ENCODE results near the gene SFXN2.

The SFXN2 gene

DNA sequence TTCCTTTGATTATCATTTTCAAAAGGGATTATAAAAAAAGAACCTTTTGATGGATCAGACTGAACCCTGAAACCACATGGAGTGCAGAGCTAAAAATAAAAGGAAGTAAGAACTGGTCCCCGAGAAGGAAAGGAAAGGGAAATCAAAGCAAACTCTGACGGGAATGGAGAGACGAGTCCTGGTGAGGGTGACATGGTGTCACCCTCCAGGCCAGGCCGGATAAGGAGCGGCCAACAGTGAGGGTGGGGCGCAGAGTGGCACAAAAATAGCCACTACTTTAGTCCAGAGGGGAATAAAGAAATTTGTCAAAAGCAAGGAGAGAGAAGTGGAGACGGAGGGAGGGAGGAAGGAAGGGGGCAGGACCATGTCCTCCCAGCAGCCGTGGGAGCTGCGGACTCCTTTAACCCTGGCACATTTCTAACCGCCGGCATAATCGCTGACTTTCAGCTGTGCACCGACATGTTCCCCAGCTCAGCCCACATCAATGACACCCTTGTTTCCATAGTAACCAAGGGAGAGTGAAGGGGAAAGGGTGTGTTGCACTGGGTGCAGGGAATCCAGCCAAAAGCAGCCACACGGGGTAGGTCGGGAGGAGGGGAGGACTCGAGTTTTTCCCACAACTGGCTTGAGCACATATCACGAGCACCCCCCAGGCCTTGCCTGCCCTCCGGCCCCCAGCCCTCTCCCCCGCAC, 40.5 kb upstream of the SFXN2 start:
- Histone ChIP-seq H3K9ac (ENCODE audit: low read length in 5 of 5) (peak overlapping the region in 4 of 5 donors; percentile 25 to 81 (median 52)), H3K4me1 (ENCODE audit: control insufficient read depth in 5 of 5, insufficient read depth in 5 of 5, low read length in 5 of 5) (peaks cover 10 to 60% (median 43%) of the 10 kb centered on the region in 5 donors), H3K27me3 (ENCODE audit: control insufficient read depth in 5 of 5, insufficient read depth in 4 of 5, low read length in 5 of 5) (no peaks in the 10 kb centered on the region), H3K4me3 (ENCODE audit: low read depth in 1 of 5, low read length in 5 of 5) (peak overlapping the region; percentile 54 to 71 (median 62)), H3K9me3 (ENCODE audit: control insufficient read depth in 5 of 5, low read length in 5 of 5) (no peaks in the 10 kb centered on the region), H3K36me3 (ENCODE audit: control insufficient read depth in 5 of 5, insufficient read depth in 5 of 5, low read length in 5 of 5) (no peaks in the 10 kb centered on the region), H3K27ac (ENCODE audit: low read depth, low read length) (peak overlapping the region; percentile 65)

DNA sequence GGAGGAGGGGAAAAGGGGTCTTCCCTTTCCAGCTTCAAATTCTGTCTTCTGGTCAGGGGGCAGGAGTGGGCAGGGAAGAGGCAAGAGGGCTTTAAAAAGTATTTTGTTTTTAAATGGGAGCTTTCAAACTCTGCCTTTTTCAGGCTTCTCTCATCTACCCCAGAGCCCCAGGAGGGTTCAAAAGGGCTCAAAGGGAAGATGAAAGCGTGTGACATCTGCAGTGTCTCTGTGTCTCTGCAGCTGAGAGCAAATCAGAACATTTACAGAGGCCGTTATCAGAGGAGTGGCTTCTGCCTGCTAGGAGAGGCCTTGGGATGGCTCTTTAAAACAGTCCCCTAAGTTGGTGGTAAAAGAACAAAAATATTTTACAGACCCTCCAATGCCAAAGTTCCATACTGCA, 39.9 kb upstream of the SFXN2 start:
- no peaks in the 10 kb centered on the region for H3K36me3 ChIP-seq (ENCODE audit: control insufficient read depth in 5 of 5, insufficient read depth in 5 of 5, low read length in 5 of 5)
- no peaks in the 10 kb centered on the region for H3K9me3 ChIP-seq (ENCODE audit: control insufficient read depth in 5 of 5, low read length in 5 of 5)
- H3K9ac ChIP-seq (ENCODE audit: low read length in 5 of 5): peak overlapping the region in 3 of 5 donors; percentile 1 to 30 (median 28)
- H3K27ac ChIP-seq (ENCODE audit: low read depth, low read length): peak overlapping the region; percentile 65
- H3K4me1 ChIP-seq (ENCODE audit: control insufficient read depth in 5 of 5, insufficient read depth in 5 of 5, low read length in 5 of 5): peaks cover 10 to 59% (median 41%) of the 10 kb centered on the region in 5 donors
- H3K4me3 ChIP-seq (ENCODE audit: low read depth in 1 of 5, low read length in 5 of 5): peak overlapping the region; percentile 54 to 71 (median 62)
- no peaks in the 10 kb centered on the region for H3K27me3 ChIP-seq (ENCODE audit: control insufficient read depth in 5 of 5, insufficient read depth in 4 of 5, low read length in 5 of 5)

DNA sequence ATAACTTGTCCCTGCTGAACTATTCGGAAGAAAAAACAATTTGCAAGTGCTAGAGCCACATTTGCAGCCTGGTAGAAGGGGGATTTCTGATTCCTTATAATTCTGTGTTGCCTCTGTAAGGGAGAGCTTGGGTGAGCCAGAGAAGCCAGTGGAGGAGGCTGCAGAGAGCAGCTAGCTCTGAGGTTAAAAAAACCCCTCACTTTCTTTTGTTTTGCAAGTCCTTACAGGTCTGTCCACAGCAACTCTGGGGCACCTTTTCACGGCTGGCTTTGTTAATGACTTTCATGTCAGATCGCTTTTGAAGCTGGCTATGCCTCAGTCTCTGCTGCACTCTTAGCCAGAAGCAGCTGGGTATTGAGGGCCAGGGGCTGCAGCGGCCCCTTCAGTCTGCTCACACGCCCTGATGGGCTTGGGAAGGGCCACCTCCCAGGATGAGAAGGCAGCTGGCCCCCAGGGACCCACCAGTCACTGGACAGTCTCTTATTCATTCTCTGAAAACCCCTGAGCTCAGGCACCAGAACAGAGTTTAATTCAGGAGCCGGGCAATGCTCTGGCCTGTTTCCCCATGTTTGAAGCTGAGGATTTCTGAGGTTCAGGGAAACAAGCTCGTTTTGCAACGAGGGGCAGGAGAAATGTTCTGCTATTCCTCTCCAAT, 39.3 kb upstream of the SFXN2 start:
- H3K4me1 ChIP-seq (ENCODE audit: control insufficient read depth in 5 of 5, insufficient read depth in 5 of 5, low read length in 5 of 5): peaks cover 10 to 54% (median 37%) of the 10 kb centered on the region in 5 donors
- no peaks in the 10 kb centered on the region for H3K9me3 ChIP-seq (ENCODE audit: control insufficient read depth in 5 of 5, low read length in 5 of 5)
- no peaks in the 10 kb centered on the region for H3K36me3 ChIP-seq (ENCODE audit: control insufficient read depth in 5 of 5, insufficient read depth in 5 of 5, low read length in 5 of 5)
- peak overlapping the region in 2 of 5 donors; percentile 54 to 59 for H3K4me3 ChIP-seq (ENCODE audit: low read depth in 1 of 5, low read length in 5 of 5)
- peak overlapping the region; percentile 65 for H3K27ac ChIP-seq (ENCODE audit: low read depth, low read length)
- no peaks in the 10 kb centered on the region for H3K27me3 ChIP-seq (ENCODE audit: control insufficient read depth in 5 of 5, insufficient read depth in 4 of 5, low read length in 5 of 5)
- H3K9ac ChIP-seq (ENCODE audit: low read length in 5 of 5): peak overlapping the region in 2 of 5 donors; percentile 15 to 30

DNA sequence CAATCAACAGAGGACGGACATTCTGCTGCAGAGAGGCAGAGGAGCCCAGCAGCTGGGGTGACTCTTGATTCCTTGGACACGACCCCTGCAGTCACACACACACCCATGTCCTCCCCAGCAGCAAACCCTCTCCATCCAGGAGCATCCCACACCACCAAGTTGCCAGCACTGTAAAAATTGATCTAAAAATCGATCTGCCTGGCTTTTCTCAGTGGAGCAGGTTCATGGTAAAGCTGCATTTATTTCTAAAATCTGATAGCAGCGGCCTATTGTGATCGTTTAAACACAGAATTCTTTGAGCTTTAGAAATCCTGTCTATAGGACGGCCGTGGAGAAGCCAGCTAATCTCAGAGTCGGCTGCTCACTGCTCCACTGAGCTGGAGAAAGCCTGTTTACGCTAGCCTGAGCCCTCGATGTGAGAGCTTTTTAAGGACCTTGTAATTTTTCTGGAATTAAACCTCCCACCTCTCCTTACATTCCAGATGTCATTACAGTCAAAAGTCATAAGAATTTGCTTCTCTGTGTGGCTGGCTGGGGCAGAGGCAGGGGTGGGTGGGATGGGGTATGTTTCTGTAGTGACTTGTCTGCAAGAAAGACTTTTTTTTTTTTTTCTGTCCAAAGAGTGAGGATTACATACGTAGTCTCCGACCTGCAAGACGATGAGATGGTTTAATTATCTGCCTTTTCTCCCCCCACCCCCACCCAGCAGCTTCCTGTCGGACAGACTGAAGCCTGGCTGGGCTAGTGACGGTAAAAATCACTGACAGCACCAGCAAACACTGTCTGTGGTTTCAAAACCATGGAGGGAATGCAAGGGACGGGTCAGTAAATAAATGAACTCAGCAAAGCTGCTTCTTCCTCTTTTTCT, 38.5 kb upstream of the SFXN2 start:
- H3K9ac ChIP-seq (ENCODE audit: low read length in 5 of 5): no peak overlapping the region

GRCh38 chr10:102676534-102677315, 37.7 kb upstream of the SFXN2 start:
- peaks cover 10 to 54% (median 37%) of the 10 kb centered on the region in 5 donors for H3K4me1 ChIP-seq (ENCODE audit: control insufficient read depth in 5 of 5, insufficient read depth in 5 of 5, low read length in 5 of 5)
- no peaks in the 10 kb centered on the region for H3K9me3 ChIP-seq (ENCODE audit: control insufficient read depth in 5 of 5, low read length in 5 of 5)
- H3K36me3 ChIP-seq (ENCODE audit: control insufficient read depth in 5 of 5, insufficient read depth in 5 of 5, low read length in 5 of 5): peaks cover 0 to 5% (median 0%) of the 10 kb centered on the region in 5 donors
- H3K9ac ChIP-seq (ENCODE audit: low read length in 5 of 5): no peak overlapping the region
- H3K27ac ChIP-seq (ENCODE audit: low read depth, low read length): no peak overlapping the region
- H3K27me3 ChIP-seq (ENCODE audit: control insufficient read depth in 5 of 5, insufficient read depth in 4 of 5, low read length in 5 of 5): no peaks in the 10 kb centered on the region
- H3K4me3 ChIP-seq (ENCODE audit: low read depth in 1 of 5, low read length in 5 of 5): no peak overlapping the region

More for the DNA sequence above, 38.5 kb upstream of the SFXN2 start:
- no peak overlapping the region for H3K27ac ChIP-seq (ENCODE audit: low read depth, low read length)
- peaks cover 10 to 54% (median 37%) of the 10 kb centered on the region in 5 donors for H3K4me1 ChIP-seq (ENCODE audit: control insufficient read depth in 5 of 5, insufficient read depth in 5 of 5, low read length in 5 of 5)
- no peaks in the 10 kb centered on the region for H3K36me3 ChIP-seq (ENCODE audit: control insufficient read depth in 5 of 5, insufficient read depth in 5 of 5, low read length in 5 of 5)
- H3K9me3 ChIP-seq (ENCODE audit: control insufficient read depth in 5 of 5, low read length in 5 of 5): no peaks in the 10 kb centered on the region
- no peak overlapping the region for H3K4me3 ChIP-seq (ENCODE audit: low read depth in 1 of 5, low read length in 5 of 5)
- no peaks in the 10 kb centered on the region for H3K27me3 ChIP-seq (ENCODE audit: control insufficient read depth in 5 of 5, insufficient read depth in 4 of 5, low read length in 5 of 5)

GRCh38 chr10:102677331-102678067, 36.9 kb upstream of the SFXN2 start:
- peaks cover 0 to 11% (median 5%) of the 10 kb centered on the region in 5 donors for H3K36me3 ChIP-seq (ENCODE audit: control insufficient read depth in 5 of 5, insufficient read depth in 5 of 5, low read length in 5 of 5)
- no peaks in the 10 kb centered on the region for H3K9me3 ChIP-seq (ENCODE audit: control insufficient read depth in 5 of 5, low read length in 5 of 5)
- H3K9ac ChIP-seq (ENCODE audit: low read length in 5 of 5): no peak overlapping the region
- H3K27ac ChIP-seq (ENCODE audit: low read depth, low read length): no peak overlapping the region
- peaks cover 10 to 54% (median 37%) of the 10 kb centered on the region in 5 donors for H3K4me1 ChIP-seq (ENCODE audit: control insufficient read depth in 5 of 5, insufficient read depth in 5 of 5, low read length in 5 of 5)
- H3K27me3 ChIP-seq (ENCODE audit: control insufficient read depth in 5 of 5, insufficient read depth in 4 of 5, low read length in 5 of 5): no peaks in the 10 kb centered on the region
- H3K4me3 ChIP-seq (ENCODE audit: low read depth in 1 of 5, low read length in 5 of 5): no peak overlapping the region

GRCh38 chr10:102678068-102678400, 36.4 kb upstream of the SFXN2 start:
- Histone ChIP-seq H3K9me3 (ENCODE audit: control insufficient read depth in 5 of 5, low read length in 5 of 5) (no peaks in the 10 kb centered on the region), H3K4me3 (ENCODE audit: low read depth in 1 of 5, low read length in 5 of 5) (no peak overlapping the region), H3K27me3 (ENCODE audit: control insufficient read depth in 5 of 5, insufficient read depth in 4 of 5, low read length in 5 of 5) (no peaks in the 10 kb centered on the region), H3K27ac (ENCODE audit: low read depth, low read length) (no peak overlapping the region), H3K4me1 (ENCODE audit: control insufficient read depth in 5 of 5, insufficient read depth in 5 of 5, low read length in 5 of 5) (peaks cover 10 to 50% (median 37%) of the 10 kb centered on the region in 5 donors), H3K9ac (ENCODE audit: low read length in 5 of 5) (no peak overlapping the region), H3K36me3 (ENCODE audit: control insufficient read depth in 5 of 5, insufficient read depth in 5 of 5, low read length in 5 of 5) (peaks cover 0 to 11% (median 5%) of the 10 kb centered on the region in 5 donors)

GRCh38 chr10:102678842-102679289, 35.6 kb upstream of the SFXN2 start:
- Histone ChIP-seq H3K4me3 (ENCODE audit: low read depth in 1 of 5, low read length in 5 of 5) (peak overlapping the region in 2 of 5 donors; percentile 12 to 51), H3K4me1 (ENCODE audit: control insufficient read depth in 5 of 5, insufficient read depth in 5 of 5, low read length in 5 of 5) (peaks cover 8 to 41% (median 28%) of the 10 kb centered on the region in 5 donors), H3K9ac (ENCODE audit: low read length in 5 of 5) (peak overlapping the region in 1 of 5 donors; percentile 17), H3K27ac (ENCODE audit: low read depth, low read length) (no peak overlapping the region), H3K27me3 (ENCODE audit: control insufficient read depth in 5 of 5, insufficient read depth in 4 of 5, low read length in 5 of 5) (no peaks in the 10 kb centered on the region), H3K36me3 (ENCODE audit: control insufficient read depth in 5 of 5, insufficient read depth in 5 of 5, low read length in 5 of 5) (peaks cover 0 to 11% (median 5%) of the 10 kb centered on the region in 5 donors), H3K9me3 (ENCODE audit: control insufficient read depth in 5 of 5, low read length in 5 of 5) (no peaks in the 10 kb centered on the region)

DNA sequence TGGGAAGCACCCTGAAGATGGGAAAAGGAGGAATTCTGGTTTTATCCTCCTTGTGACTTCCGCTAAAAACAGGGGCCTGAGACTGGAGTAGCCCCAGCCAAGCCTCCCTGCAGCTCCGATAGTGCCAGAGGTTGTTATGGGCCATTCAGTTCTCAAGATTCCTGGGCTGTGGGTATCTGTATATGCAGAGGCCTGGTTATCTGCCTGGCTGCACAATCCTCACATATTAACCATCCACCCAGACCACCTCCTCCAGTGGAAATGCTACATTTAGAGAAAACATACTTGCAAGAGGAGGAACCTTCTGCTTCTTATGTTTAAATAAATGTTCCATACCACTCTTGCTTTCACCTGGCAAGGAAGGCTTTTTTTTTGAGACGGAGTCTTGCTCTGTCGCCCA, 34.8 kb upstream of the SFXN2 start:
- peaks cover 2 to 34% (median 21%) of the 10 kb centered on the region in 5 donors for H3K4me1 ChIP-seq (ENCODE audit: control insufficient read depth in 5 of 5, insufficient read depth in 5 of 5, low read length in 5 of 5)
- H3K4me3 ChIP-seq (ENCODE audit: low read depth in 1 of 5, low read length in 5 of 5): no peak overlapping the region
- no peaks in the 10 kb centered on the region for H3K9me3 ChIP-seq (ENCODE audit: control insufficient read depth in 5 of 5, low read length in 5 of 5)
- H3K9ac ChIP-seq (ENCODE audit: low read length in 5 of 5): no peak overlapping the region
- H3K27me3 ChIP-seq (ENCODE audit: control insufficient read depth in 5 of 5, insufficient read depth in 4 of 5, low read length in 5 of 5): no peaks in the 10 kb centered on the region
- H3K27ac ChIP-seq (ENCODE audit: low read depth, low read length): no peak overlapping the region
- peaks cover 0 to 11% (median 5%) of the 10 kb centered on the region in 5 donors for H3K36me3 ChIP-seq (ENCODE audit: control insufficient read depth in 5 of 5, insufficient read depth in 5 of 5, low read length in 5 of 5)
